Superior temporal gyrus (tissue), 1 donor: ENCODE data around the gene DDX42.
A peak's percentile ranks its signal among the peaks of the same experiment; 100 is the strongest.

ENCODE experiments used
- DNase-seq: peaks from one replicate; pipeline ENCODE4 v3.0.0-alpha.2; 2016; ENCODE audit errors: extremely low spot score

DDX42 gene

DNA sequence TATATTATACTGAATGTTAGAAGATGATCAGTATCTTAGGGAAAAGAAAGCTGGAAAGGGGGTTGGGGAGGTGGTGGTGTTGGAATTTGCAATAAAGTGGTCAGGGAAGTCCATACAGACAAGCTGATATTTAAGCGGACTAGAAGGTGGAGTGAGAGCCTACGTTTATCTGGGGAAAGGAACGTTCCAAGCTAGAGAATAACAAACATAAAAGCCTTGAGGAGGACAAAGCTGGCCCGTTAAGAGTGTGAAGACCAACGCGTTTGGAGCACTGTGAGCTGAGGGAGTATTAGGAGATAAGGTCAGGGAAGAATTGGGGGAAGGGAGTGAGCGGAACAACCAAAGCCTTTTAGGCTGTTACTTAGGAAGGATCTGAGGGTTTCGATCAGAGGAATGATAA, 1.4 kb downstream of the DDX42 start:
- DNase-seq, result no peak

DNA sequence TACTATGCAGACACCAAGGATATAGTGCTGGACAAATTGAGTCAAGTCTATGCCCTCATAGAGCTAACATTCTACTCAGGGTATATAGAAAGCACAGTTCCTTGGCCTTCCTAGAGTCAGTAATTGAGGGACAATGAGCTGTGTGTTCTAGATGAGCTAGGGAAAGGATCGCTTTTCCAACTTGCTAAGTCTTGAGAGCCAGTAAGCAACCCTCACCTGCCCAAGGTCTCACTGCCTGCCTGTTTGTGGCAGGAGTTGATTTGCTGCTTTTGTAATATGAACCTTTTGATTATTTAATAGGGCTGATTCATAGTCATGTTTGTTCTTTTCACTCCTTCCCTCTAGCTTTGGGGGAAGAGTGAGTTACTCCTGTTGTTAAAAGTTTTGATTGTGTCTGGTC, 6.5 kb downstream of the DDX42 start:
- no peak for DNase-seq

DNA sequence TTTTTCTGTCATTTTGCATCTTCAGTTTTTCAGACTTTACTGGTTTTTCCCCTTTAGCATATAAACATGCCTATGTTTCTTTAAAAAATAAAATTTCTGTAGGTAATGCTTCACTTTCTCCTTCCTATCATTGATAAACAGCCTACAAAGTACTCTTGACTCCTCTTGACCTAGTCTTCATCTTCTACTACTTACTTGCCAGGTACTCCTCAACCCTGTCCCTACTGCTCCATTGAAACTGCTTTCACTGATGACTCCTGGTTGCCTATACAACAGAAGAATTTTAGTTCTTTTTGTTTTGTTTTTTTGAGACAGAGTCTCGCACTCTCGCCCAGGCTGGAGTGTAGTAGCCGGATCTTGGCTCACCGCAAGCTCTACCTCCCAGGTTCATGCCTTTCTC, 7.0 kb downstream of the DDX42 start:
- no peak for DNase-seq

DNA sequence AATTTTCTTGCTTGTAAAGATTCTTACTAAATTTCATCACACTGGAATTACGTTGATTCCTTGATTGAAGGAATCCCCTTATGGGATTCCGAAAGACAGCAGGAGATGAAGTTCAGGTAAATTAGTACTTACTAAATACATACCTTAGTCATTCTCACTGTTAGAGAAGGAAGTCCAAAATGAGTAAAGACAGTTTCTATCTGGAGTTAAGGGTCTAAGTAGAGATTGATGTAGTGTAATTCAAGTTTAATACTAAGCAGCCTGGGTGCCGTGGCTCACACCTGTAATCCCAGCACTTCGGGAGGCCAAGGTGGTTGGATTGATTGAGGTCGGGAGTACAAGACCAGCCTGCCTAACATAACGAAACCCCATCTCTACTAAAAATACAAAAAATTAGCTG, 9.6 kb downstream of the DDX42 start:
- no peak for DNase-seq

DNA sequence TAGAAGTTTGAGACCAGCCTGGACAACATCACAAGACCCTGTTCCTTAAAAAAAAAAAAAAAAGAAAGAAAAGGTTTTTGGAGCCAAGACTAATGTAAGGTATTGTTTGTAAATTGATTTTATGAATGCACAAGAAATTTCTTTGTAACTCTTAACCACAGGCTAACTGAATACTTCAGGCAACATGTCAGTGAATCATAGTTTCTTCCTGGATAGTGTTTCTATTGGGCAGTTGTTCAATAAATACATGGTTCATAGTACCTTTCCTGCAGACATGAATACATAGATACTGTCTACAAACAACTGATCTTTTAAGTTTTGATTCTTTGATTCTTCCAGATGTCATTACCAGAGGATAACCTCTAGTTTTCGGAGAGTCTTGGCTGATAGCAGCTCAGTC, 11.6 kb downstream of the DDX42 start:
- no peak for DNase-seq

DNA sequence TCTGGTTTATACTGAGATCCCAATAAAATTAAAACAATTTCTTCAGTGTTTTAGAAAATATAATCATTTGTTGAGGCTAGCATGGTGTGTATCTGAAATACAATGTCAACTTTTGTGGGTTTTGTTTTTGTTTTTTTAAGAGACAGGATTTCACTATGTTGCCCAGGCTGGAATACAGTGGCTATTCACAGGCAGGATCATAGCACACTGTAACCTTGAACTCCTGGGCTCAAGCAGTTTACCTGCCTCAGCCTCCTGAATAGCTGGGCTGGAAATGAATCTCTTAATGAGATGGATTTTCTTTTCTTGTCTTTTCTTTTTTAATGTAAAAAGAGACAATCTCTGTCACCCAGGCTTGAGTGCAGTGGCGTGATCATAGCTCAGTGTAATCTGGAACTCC, 12.1 kb downstream of the DDX42 start:
- DNase-seq, result no peak

DNA sequence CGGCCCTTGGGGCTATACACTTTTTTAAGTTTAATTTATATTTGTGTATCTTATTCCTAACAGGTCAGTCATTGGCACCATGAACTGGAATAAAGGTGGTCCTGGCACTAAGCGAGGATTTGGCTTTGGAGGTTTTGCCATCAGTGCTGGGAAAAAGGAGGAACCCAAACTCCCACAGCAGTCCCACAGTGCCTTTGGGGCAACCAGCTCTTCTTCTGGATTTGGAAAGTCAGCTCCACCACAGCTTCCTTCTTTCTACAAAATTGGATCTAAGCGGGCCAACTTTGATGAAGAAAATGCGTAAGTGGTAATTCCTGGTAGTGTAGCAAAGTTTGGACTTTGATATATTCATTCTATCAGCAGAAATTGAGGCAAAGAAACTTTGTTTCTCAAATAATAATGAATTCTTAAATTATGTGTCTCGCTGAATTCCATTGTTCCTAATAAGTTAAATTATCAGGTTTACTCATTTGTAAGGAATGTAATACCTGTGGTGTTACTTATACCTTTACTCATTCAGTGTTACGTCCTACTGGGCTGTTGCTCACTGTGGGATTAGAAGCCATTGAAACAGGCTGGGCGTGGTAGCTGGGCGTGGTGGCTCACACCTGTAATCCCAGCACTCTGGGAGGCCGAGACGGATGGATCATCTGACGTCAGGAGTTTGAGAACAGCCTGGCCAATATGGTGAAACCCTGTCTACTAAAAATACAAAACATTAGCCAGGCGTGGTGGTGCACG, 13.2 kb downstream of the DDX42 start:
- DNase-seq, result no peak

DNA sequence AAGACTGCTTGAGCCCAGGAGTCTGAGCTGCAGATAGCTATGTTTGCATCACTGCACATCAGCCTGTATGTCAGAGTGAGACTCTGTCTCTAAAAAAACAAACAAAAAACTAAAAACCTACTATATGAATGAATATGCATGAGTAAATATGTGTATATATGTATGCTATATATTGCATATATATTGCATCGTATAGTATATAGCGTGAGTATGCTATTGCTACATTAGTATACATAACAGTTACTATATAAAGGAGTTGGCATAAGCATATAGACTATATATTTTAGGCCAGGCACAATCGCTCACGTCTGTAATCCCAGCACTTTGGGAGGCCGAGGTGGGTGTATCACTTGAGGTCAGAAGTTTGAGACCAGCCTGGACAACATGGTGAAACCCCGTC, 16.1 kb downstream of the DDX42 start:
- DNase-seq, result no peak

DNA sequence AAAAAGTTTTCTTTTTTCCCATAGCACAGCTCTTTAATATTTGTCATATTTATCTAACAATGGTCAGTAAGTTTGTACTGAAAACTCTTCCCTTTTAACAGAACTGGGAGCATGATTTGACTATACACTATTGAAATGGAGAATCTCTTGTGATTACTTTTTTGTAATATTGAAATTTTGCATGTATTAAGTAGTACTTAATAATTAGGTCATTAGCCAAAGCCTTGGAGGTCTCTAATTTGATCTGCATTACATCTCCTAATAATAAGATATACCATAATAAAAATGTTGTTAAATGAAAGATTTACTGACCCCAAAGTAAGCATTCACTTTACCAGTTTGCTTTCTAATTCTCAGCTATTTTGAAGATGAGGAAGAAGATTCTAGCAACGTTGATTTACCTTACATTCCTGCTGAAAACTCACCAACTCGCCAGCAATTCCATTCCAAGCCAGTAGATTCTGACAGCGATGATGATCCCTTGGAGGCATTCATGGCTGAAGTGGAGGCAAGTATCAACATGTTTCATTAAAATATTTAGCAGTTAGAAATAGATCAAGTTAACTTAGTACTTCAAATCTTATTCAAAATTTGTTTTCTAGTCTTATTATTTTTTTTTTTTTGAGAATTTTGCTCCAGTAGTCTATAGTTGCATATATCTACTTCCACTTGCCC, 18.2 kb downstream of the DDX42 start:
- no peak for DNase-seq

DNA sequence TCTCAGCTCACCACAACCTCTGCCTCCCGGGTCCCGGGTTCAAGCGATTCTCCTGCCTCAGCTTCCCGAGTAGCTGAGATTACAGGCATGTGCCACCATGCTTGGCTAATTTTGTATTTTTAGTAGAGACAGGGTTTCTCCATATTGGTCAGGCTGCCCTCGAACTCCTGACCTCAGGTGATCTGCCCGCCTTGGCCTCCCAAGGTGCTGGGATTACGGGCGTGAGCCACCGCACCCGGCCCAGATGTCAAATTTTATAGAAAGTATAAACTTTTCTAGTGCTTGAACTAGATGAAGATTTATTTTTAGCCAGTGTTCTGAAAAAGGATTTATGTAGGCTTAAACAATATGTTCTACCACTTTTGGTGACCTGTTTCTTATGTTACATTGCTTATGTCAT, 22.4 kb downstream of the DDX42 start:
- DNase-seq, result peak; percentile 46

DNA sequence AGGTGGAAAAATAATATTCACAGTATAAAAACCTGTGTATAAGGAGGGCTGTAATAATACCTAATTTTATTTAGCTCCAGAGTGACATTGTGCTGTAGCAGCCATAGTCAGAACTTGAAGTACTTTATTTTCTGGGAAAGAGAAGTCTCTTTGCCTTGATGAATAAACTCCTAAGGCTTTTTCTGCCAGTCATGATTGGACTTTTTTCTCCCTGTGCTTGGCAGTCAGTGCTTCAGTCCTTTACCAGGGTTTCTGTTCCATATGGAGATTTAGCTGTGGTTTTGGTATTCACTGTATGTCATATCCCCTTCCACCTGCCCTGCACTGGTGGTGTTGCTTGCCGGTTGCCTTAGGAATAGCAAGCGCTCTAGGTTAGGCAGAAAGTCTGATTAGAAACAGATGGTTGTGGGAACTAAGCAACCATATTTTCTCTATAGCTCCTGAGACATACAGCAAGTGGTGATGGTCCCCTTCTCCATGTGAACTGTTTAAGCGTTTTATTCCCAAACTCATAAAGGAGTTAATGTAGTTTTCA, 24.7 kb downstream of the DDX42 start:
- no peak for DNase-seq

DNA sequence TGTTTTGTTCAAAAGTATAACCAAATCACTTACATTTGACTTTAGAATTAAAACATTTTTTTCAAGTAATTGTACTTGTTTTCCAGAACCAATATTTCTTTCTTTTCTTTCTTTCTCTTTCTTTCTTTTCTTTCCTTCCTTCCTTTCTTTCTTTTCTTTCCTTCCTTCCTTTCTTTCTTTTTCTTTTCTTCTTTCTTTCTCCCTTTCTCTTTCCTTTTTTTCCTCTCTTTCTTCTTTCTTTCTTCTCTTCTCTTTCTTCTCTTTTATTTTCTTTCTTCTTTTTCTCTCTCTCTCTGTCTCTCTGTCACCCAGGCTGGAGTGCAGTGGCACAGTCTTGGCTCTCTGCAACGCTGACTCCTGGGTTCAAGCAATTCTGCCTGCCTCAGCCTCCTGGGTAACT, 26.8 kb downstream of the DDX42 start:
- no peak for DNase-seq

DNA sequence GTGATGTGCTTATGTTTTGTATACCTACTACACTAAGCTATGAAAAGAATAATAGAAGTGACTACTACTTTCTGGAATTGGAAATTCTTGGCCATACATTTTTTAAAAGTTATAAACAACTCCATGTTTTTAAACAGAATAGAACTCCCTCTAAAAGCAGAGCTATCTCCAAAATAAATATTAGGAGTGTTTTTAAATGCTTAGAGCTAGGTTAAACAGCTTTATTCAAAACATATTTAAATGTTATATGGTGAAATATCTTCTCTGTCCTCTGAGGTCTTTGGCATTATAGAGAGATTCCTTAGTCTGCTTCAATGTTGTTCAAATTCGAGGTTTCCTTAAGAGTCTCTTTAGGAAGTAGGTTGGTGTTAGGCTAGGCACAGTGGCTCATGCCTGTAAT, 30.4 kb downstream of the DDX42 start:
- no peak for DNase-seq

DNA sequence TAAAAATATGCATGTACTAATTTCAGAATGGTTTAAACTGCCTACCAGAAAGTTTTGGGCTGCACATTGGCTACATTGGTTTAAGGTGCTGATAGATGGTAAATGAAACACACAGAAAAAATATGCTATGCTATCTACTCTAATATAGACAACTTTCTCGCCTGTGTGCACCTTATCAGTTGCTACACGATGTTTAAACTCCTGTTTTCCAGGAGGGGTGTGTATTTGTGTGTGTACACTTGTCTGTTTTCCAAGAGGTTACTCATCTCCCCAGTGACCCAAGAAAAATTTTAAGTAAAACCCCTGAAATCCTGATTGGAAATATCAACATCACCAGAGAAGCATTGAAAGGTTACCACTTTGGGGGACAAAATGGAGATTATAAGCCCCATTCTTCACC, 31.6 kb downstream of the DDX42 start:
- no peak for DNase-seq

DNA sequence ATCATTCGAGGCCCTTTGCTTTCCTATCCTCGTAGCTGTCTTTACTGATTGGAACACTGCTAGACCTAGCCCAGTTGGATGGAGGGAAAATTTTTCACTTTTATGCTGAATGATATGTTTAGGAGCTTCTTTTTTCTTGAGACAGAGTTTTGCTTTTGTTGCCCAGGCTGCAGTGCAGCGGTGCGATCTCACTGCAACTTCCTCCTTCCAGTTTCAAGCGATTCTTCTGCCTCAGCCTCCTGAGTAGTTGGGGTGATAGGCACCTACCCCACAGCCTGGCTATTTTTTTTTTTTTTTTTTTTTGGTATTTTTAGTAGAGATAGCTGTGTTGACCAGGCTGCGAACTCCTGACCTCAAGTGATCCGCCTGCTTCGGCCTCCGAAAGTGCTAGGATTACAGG, 36.0 kb downstream of the DDX42 start:
- no peak for DNase-seq

DNA sequence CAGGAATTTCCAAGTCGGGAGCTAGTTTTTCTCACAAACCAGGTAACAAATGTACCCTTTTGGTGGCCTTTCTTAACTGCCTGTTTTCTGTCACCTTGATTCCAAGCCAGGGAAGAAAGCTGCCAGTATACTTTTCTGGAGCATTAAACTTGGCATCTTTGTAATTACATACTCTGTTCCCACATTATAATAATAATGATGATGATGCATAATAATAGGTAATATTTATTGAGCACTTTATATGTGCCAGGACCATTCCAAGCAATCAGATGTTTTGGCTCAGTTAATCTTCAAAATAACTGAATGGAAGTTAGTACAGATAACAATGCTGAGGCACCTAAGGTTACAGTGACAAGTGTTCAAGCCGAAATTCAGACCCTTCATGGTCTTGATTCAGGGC, 42.2 kb downstream of the DDX42 start:
- DNase-seq, result no peak

DNA sequence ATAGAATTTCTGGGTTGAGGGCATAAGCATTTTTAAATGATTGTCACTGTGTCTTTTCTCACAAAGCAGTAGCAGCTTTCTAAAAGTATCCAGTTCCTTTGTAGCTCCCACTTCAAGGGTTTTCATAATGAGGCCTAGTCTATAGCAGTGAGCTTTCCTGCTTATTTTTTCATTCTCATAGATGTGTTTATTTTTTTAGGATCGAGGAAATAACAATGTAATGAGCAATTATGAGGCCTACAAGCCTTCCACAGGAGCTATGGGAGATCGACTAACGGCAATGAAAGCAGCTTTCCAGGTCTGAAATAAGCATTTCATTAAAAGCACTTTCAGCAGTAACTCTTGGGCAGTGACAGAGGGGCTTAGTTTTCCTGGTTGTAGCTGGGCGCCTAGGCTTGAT, 42.7 kb downstream of the DDX42 start:
- DNase-seq, result no peak

DNA sequence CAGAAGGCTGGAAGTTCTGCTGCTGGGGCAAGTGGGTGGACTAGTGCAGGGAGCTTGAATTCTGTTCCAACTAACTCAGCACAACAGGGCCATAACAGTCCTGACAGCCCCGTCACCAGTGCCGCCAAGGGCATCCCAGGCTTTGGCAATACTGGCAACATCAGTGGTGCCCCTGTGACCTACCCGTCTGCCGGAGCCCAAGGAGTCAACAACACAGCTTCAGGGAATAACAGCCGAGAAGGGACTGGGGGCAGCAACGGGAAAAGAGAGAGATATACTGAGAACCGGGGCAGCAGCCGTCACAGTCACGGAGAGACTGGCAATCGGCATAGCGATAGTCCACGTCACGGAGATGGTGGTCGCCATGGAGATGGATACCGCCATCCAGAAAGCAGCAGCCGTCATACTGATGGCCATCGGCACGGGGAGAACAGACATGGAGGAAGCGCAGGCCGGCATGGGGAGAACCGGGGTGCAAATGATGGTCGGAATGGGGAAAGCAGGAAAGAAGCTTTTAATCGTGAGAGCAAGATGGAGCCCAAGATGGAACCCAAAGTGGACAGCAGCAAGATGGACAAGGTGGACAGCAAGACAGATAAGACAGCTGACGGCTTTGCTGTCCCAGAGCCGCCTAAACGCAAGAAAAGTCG, 43.9 kb downstream of the DDX42 start:
- no peak for DNase-seq

DNA sequence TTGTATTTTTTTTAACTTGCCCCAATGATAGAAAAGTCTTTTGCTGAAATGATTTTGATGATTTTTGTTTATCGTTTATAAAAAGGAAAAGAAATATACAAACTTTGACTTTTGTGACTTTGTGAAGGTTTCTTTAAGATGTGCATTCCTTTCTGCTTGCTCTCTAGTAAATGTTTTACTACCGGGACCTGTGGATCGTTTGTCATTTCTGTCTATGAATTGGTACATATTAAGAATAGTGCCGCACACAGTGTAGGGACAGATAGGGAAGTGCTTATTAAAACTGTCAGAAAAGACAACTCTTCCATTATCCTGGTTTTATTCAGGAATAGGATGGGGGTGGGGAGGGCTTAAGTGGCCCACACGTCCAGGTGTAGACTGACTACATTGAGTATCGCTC, 45.2 kb downstream of the DDX42 start:
- DNase-seq, result no peak

DNA sequence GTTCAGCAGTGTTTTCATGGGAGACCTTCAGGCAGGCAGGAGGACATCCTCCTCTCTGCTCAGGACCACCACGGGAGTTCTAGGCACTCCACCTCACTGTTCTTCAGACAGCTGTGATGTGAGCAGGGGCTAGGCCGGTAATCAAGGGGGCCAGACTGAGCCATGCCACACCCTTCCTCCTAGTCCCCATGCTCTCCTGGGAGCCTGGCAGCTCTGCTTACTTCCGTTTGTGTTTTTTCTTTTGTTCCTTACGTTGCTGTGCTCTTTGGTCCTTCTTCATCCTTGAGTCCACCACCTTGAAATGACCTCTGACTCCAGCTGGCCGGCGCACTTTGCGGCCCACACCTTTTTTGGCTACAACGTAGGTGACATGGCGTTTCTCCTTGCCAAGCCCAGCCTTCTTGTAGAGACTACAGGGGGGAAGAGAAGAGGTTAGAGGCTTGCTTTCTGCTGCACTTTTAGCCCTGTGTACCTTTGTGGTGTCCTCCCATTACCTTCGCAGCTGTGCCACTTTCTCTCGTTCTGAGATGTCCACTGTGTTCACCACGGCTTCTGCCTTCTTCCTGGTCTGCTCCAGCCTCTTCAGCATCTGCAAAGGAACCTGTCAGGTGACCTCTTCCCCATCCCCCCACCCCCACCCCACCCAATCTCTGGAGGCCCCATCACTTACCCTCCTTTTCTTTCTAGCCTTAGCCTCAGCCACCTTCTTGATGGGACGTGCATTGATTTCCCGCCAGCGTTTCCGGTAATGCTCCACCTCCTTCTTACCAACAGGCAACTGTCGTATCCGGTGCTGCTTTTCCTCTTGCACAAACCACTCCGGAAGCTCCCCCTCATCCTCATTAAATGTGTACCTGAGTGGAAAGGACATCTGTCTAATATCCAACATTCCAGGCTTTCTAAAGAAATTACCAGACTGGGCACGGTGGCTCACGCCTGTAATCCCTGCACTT, 45.9 kb downstream of the DDX42 start:
- no peak for DNase-seq

DNA sequence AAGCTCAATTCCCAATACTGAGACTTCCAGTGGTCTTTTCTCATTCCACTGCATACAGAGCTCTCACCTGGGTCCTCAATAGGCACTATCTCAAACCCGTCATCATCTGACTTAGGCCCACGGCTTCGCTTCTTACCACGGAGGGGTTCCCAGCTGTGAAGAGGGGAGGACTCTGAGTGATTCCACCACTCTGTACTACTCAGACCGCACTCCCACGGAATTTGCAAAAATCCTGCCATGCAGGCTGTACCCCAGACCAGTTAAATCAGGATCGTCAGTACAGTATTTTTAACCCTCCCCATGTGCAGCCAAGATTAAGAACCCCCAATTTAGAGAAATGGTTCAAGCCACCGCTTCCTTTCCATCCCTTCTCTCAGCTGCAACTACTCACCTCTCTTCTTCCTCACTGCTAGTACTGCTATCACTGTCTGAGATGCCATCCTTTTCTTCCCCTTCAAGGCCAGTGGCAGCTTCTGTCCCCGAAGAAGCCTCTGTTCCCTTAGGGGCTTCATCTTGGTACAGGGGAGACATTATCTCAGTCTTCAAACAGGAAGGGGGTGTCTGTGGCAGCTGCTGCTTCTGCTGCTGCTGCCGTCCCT, 47.1 kb downstream of the DDX42 start:
- DNase-seq, result no peak
